ENCODE data around the gene GRIPAP1. TPM values are rescaled to one million over a fixed set of nuclear protein-coding genes. Genes with fewer than 3 reads are reported as not detected.

The GRIPAP1 gene
- total RNA-seq, 4 donors from 2014 or later, result 24.7 to 36.4 (median 33.7) TPM

GRCh38 chrX:48978226-48978625, 23.8 kb downstream of the GRIPAP1 start:
- Histone ChIP-seq H3K36me3 (peaks cover 4 to 87% (median 64%) of the 10 kb centered on the region in 4 donors), H3K9me3 (no peaks in the 10 kb centered on the region), H3K4me3 (no peak overlapping the region), H3K4me1 (no peaks in the 10 kb centered on the region), H3K27me3 (no peaks in the 10 kb centered on the region), H3K27ac (replicated peaks in 1 of 4) (no peak overlapping the region)
- 99% methylated on average over 5 of the region's 5 CpGs for WGBS
- TF ChIP-seq EP300 (IDR thresholded peaks at IDR 0.05) (no peak), POLR2AphosphoS5 (IDR thresholded peaks at IDR 0.05) (no peak), CTCF (IDR thresholded peaks at IDR 0.05) (no peak), POLR2A (IDR thresholded peaks at IDR 0.05; ENCODE audit: low read depth) (no peak)
- no peak for DNase-seq (ENCODE audit: extremely low spot score)
- intact Hi-C loops (cut with DNase I), result no loop called here

GRCh38 chrX:48976086-48976485, 26.0 kb downstream of the GRIPAP1 start:
- Histone ChIP-seq H3K27me3 (no peaks in the 10 kb centered on the region), H3K27ac (replicated peaks in 1 of 4) (no peak overlapping the region), H3K4me3 (no peak overlapping the region), H3K9me3 (no peaks in the 10 kb centered on the region), H3K4me1 (peaks cover 0 to 16% (median 14%) of the 10 kb centered on the region in 4 donors), H3K36me3 (peaks cover 4 to 66% (median 43%) of the 10 kb centered on the region in 4 donors)
- 73% methylated on average over 6 of the region's 6 CpGs for WGBS
- no peak for DNase-seq (ENCODE audit: extremely low spot score)
- intact Hi-C loops (cut with DNase I), result no loop called here
- TF ChIP-seq POLR2AphosphoS5 (IDR thresholded peaks at IDR 0.05) (no peak), POLR2A (IDR thresholded peaks at IDR 0.05; ENCODE audit: low read depth) (no peak), CTCF (IDR thresholded peaks at IDR 0.05) (no peak), EP300 (IDR thresholded peaks at IDR 0.05) (no peak)

- WGBS, result 87% methylated on average over 5 of the region's 5 CpGs
- H3K9me3 ChIP-seq, result no peaks in the 10 kb centered on the region
- no peak for DNase-seq (ENCODE audit: extremely low spot score)
- no peak for TF ChIP-seq CTCF (IDR thresholded peaks at IDR 0.05)
- TF ChIP-seq EP300 (IDR thresholded peaks at IDR 0.05), result no peak
- TF ChIP-seq POLR2A (IDR thresholded peaks at IDR 0.05; ENCODE audit: low read depth), result no peak
- TF ChIP-seq POLR2AphosphoS5 (IDR thresholded peaks at IDR 0.05), result no peak
- no peaks in the 10 kb centered on the region for H3K27me3 ChIP-seq
- intact Hi-C loops (cut with DNase I), result no loop called here
- H3K4me3 ChIP-seq, result no peak overlapping the region
- no peak overlapping the region for H3K27ac ChIP-seq (replicated peaks in 1 of 4)
- H3K36me3 ChIP-seq, result peaks cover 4 to 60% (median 39%) of the 10 kb centered on the region in 4 donors
- peaks cover 0 to 16% (median 15%) of the 10 kb centered on the region in 4 donors for H3K4me1 ChIP-seq
These were observed 26.5 kb downstream of the GRIPAP1 start for GRCh38 chrX:48975541-48975940.

GRCh38 chrX:48975041-48975440, 27.0 kb downstream of the GRIPAP1 start:
- intact Hi-C loops (cut with DNase I), result no loop called here
- Histone ChIP-seq H3K27ac (replicated peaks in 1 of 4) (no peak overlapping the region), H3K36me3 (peaks cover 4 to 55% (median 39%) of the 10 kb centered on the region in 4 donors), H3K9me3 (no peaks in the 10 kb centered on the region), H3K4me3 (no peak overlapping the region), H3K4me1 (peaks cover 0 to 16% (median 15%) of the 10 kb centered on the region in 4 donors), H3K27me3 (no peaks in the 10 kb centered on the region)
- TF ChIP-seq EP300 (IDR thresholded peaks at IDR 0.05) (no peak), CTCF (IDR thresholded peaks at IDR 0.05) (no peak), POLR2AphosphoS5 (IDR thresholded peaks at IDR 0.05) (no peak), POLR2A (IDR thresholded peaks at IDR 0.05; ENCODE audit: low read depth) (no peak)
- no peak for DNase-seq (ENCODE audit: extremely low spot score)
- WGBS, result 77% methylated on average over 2 of the region's 7 CpGs

GRCh38 chrX:48974574-48974973, 27.5 kb downstream of the GRIPAP1 start:
- intact Hi-C loops (cut with DNase I), result no loop called here
- no peak overlapping the region for H3K27ac ChIP-seq (replicated peaks in 1 of 4)
- no peak overlapping the region for H3K4me3 ChIP-seq
- H3K27me3 ChIP-seq, result no peaks in the 10 kb centered on the region
- no peak for DNase-seq (ENCODE audit: extremely low spot score)
- peaks cover 4 to 51% (median 39%) of the 10 kb centered on the region in 4 donors for H3K36me3 ChIP-seq
- peaks cover 0 to 16% (median 15%) of the 10 kb centered on the region in 4 donors for H3K4me1 ChIP-seq
- no peaks in the 10 kb centered on the region for H3K9me3 ChIP-seq
- WGBS, result 69% methylated on average over 2 of the region's 2 CpGs
- TF ChIP-seq POLR2AphosphoS5 (IDR thresholded peaks at IDR 0.05), result no peak
- TF ChIP-seq EP300 (IDR thresholded peaks at IDR 0.05), result no peak
- TF ChIP-seq CTCF (IDR thresholded peaks at IDR 0.05), result no peak
- no peak for TF ChIP-seq POLR2A (IDR thresholded peaks at IDR 0.05; ENCODE audit: low read depth)
